GM10248 (cell line): ENCODE data around the gene KIF18B.

ENCODE experiments used
- CTCF ChIA-PET: fragments of 300-600 bp; sonication (Branson Sonifier 250); formaldehyde crosslinking; extraction: SDS; loops from one replicate; lab custom pipeline; 2021; ENCODE audit warnings: antibody characterized with exemption; lab: Yijun Ruan, JAX
- POLR2A ChIA-PET: fragments of 350-650 bp; sonication (Branson Sonifier 250); formaldehyde crosslinking; extraction: SDS; loops from one replicate; lab custom pipeline; 2020; ENCODE audit warnings: antibody characterized with exemption; lab: Yijun Ruan, JAX
- DNase-seq: peaks from one replicate; pipeline ENCODE4 v3.0.0; 2012; ENCODE audit errors: extremely low spot score
- TF ChIP-seq, protein P1 (sequence below): IDR thresholded peaks from 2 replicates; pipeline ENCODE4 v1.5.1; 2012; ENCODE audit warnings: mild to moderate bottlenecking, low read depth; ENCODE audit errors: extremely low read depth, missing control alignments, control extremely low read depth

The KIF18B gene

DNA sequence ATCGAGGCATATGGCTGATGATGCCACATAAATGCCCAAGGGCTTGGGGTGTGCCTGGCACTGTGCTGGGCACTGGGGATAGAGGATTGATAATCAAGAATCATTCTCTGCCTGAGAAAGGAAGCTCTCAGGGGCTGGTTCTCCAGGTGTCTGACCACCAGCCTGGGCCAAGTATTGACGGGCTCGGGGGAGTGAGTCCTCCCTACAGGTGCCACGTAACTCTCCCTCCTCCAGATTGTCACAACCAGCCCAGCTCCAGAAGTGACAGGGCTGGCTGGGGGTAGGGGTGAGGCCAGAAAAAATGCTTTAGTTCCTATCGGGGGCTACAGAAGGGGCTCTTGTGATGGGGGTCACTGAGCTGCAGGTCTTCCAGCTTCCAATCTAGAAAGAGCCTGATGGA, 31.2 kb upstream of the KIF18B start:
- CTCF ChIA-PET: interaction anchor here (1.0 to 1.2 kb wide), 3 partner anchors 40 to 59 kb away, joined by 3 read pairs; no protein-coding TSS in a partner anchor
- TF ChIP-seq, protein P1, sequence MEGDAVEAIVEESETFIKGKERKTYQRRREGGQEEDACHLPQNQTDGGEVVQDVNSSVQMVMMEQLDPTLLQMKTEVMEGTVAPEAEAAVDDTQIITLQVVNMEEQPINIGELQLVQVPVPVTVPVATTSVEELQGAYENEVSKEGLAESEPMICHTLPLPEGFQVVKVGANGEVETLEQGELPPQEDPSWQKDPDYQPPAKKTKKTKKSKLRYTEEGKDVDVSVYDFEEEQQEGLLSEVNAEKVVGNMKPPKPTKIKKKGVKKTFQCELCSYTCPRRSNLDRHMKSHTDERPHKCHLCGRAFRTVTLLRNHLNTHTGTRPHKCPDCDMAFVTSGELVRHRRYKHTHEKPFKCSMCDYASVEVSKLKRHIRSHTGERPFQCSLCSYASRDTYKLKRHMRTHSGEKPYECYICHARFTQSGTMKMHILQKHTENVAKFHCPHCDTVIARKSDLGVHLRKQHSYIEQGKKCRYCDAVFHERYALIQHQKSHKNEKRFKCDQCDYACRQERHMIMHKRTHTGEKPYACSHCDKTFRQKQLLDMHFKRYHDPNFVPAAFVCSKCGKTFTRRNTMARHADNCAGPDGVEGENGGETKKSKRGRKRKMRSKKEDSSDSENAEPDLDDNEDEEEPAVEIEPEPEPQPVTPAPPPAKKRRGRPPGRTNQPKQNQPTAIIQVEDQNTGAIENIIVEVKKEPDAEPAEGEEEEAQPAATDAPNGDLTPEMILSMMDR: no peak

DNA sequence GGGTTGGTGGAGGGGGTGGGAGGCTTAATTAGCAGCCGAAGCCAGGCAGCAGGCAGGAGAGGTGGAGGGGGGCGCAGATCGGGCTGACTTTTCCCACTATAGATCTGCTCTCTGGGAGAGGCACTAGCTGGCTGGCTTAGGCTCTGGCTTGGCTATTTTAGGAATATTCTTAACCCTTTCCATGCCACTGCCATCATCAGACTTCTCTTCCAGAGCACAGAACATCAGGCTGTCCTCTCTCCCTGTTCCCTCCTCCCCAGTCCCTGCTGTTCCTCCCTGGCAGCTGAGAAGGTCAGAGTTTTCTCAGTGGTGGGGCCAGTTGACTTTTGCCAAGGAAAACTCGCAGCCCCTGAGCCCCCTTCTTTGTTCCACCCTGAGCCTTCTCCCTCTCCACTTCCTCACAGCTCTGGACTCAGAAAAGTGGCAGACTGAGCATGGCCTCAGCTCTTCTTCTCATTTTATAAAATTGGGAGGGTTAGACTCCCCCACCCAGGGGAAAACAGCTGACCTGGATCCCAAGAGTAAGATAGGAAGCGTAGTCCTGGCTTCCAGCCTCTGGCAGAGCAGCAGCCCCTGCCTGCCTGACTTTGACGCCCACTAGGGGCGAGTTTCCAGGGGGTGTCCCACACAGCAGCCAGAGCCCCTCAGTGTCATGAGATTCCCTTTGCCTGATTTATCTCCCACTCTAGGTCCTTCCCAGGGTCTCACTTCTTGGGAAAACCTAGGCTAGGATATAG, 30.4 kb upstream of the KIF18B start:
- ChIA-PET CTCF (interaction anchor here (1.0 to 1.8 kb wide), 4 partner anchors 9 to 76 kb away, joined by 3 to 4 read pairs (median 4); no protein-coding TSS in a partner anchor), POLR2A (no interaction called here)
- TF ChIP-seq, protein P1: no peak
- no peak for DNase-seq

More for the DNA sequence above, 31.2 kb upstream of the KIF18B start:
- POLR2A ChIA-PET: no interaction called here
- no peak for DNase-seq

DNA sequence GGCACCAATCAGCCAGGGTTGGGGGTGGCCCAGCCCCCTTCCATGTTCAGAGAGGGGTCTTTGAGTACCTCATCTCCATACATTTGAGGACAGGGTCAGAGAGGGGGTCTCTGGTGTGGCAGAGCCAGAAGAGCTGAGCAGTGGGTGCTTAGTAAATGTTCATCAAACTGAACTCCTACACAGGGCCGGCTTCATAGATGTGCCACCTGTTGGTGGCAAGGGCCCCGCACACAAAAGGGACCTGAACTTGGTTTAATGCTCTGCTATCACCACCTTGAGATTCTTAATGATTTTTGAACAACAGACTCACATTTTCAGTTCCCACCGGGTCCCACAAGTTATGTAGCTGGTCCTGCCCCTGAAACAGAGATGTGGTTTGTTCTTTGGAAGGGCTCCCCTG, 29.5 kb upstream of the KIF18B start:
- POLR2A ChIA-PET: no interaction called here
- CTCF ChIA-PET: interaction anchor here (1.0 to 1.9 kb wide), 6 partner anchors 8 to 158 kb away, joined by 3 to 5 read pairs (median 4); partner anchors contain the start of gene ACBD4
- DNase-seq: no peak

DNA sequence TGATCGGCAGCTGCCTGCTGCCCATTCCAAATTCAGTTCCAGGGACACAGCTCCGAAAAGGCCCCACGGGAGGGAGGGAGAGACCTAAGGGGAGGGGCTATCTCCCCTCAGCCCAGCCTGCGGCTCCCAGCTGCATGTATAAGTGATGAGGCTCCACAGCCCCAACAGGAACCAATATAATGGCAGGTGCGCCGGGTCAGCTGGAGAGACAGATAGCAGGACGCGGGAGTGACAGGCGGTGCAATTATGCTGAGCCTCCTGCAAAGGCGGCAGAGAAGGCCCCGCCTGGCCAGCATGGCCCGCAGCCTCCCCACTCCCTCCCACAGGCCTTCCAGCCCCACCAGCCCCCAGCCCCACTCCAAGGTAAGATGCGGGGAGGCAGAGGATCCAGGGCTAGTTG, 28.6 kb upstream of the KIF18B start:
- TF ChIP-seq, protein P1: no peak
- DNase-seq: no peak
- CTCF ChIA-PET: interaction anchor here (1.0 to 1.9 kb wide), 5 partner anchors 22 to 159 kb away, joined by 3 to 5 read pairs (median 4); partner anchors contain the start of gene ACBD4
- POLR2A ChIA-PET: interaction anchor here (1.3 kb wide), 1 partner anchor 44 kb away, joined by 3 read pairs; no protein-coding TSS in a partner anchor

More for the DNA sequence above, 29.5 kb upstream of the KIF18B start:
- TF ChIP-seq, protein P1: no peak

DNA sequence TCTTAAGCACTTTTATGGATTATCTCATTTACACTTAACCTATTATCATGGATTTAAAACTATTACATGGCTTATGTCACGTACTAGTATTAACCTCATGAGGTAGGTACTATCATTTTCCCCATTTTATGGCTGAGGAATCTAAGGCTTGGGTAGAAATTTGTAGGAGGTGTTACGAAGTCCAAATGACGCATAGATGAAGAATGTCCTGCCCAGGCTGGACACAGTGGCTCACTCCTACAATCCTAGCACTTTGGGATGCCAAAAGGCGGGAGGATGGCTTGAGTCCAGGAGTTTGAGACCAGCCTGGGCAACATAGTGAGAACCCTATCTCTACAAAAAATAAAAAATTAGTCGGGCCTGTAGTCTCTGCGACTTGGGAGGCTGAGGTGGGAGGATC, 25.4 kb upstream of the KIF18B start:
- no peak for DNase-seq
- TF ChIP-seq, protein P1: no peak
- POLR2A ChIA-PET: no interaction called here
- CTCF ChIA-PET: interaction anchor here (0.7 to 1.8 kb wide), 2 partner anchors 53 to 162 kb away, joined by 4 to 6 read pairs; partner anchors contain the start of gene ACBD4

DNA sequence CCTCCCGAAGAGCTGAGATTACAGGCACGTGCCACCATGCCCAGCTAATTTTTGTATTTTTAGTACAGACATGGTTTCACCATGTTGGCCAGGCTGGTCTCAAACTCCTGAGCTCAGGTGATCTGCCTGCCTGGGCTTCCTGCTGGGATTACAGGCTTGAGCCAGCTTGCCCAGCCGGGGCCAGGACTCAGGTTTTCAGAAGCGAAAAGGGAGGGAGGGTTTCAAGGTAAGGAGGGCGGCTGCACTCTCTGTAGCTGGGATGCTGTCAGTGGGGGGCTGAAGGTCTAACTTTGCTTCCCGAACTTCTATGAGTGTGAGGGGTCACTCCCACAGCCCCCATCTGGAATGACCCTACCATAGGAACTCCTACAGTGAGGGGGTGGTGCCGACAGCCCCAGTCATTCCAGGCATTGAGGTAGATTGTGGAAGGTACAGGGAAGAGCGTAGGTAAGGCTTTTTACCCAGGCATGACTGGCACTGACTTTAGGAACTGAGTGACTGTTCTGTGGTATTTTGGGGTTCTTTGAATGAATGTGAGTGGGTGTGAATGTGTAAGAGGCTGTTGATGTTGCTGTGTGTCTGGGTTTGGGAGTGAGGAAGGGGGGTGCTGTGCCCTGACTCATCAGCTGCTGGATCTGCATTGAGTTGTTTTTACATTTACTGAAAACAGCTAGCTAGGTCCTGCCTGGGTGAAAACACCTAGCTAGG, 24.4 kb upstream of the KIF18B start:
- ChIA-PET CTCF (interaction anchor here (0.7 to 1.9 kb wide), 5 partner anchors 10 to 163 kb away, joined by 3 to 6 read pairs (median 4); partner anchors contain the start of gene ACBD4), POLR2A (interaction anchor here (1.5 kb wide), 1 partner anchor 177 kb away, joined by 6 read pairs; no protein-coding TSS in a partner anchor)
- TF ChIP-seq, protein P1: no peak
- no peak for DNase-seq
